HepG2 (cell line): Measurements from ENCODE around the gene TBC1D14. TPM values are rescaled to one million over a fixed set of nuclear protein-coding genes. Genes with fewer than 3 reads are reported as not detected.

Experiments used
- HNRNPUL1 ChIP-seq: fragments of 200-400 bp; formaldehyde crosslinking; IDR thresholded peaks from 2 replicates; pipeline ENCODE4 v1.6.1; 2017; ENCODE audit warnings: low read depth, mild to moderate bottlenecking, low read length, moderate library complexity
- KAT8 ChIP-seq: IDR thresholded peaks from 2 replicates; pipeline ENCODE4 v1.6.1; 2016; ENCODE audit warnings: missing genetic modification reagents, missing compliant biosample characterization
- NBN ChIP-seq: fragments of 450-650 bp; conservative IDR thresholded peaks from 2 replicates; pipeline ENCODE4 v1.6.1; 2017
- NRL ChIP-seq: sonication (generic); formaldehyde crosslinking; IDR thresholded peaks from 2 replicates; pipeline ENCODE4 v1.5.0; 2020; ENCODE audit warnings: missing genetic modification reagents, mild to moderate bottlenecking, moderate library complexity, borderline replicate concordance
- XRCC5 ChIP-seq: fragments of 200-400 bp; formaldehyde crosslinking; optimal IDR thresholded peaks from 2 replicates; pipeline ENCODE3; 2017; ENCODE audit warnings: mild to moderate bottlenecking, low read length
- ZBTB38 ChIP-seq: sonication (generic); formaldehyde crosslinking; IDR thresholded peaks from 2 replicates; pipeline ENCODE4 v1.5.1; 2020; ENCODE audit warnings: mild to moderate bottlenecking, missing genetic modification reagents
- ZNF614 ChIP-seq: IDR thresholded peaks from 2 replicates; pipeline ENCODE4 v1.6.1; 2018; ENCODE audit warnings: missing biosample characterization, missing genetic modification reagents, inconsistent platforms, borderline replicate concordance
- ZNF672 ChIP-seq: sonication (generic); formaldehyde crosslinking; IDR thresholded peaks from 2 replicates; pipeline ENCODE4 v1.8.1; 2022; ENCODE audit warnings: missing genetic modification reagents
- polyA plus RNA-seq, 8 experiments: library from polyadenylated mRNA; depleted of rRNA in 3 of 8; stranded (reverse) in 7 of 8; unstranded in 1 of 8; fragments of >200 nt; fragmentation: Illumina TruSeq in 4 of 8; extraction: Trizol in 4 of 8; gene quantifications; 2 replicates each; pipeline versions ENCODE4 v1.2.1 to v1.2.3, GENCODE V29; 2011 to 2016; ENCODE audit warnings: low read depth in 4 of 8, missing spikeins in 1 of 8, mixed read lengths in 1 of 8; ENCODE audit not compliant: insufficient read depth in 1 of 8
- total RNA-seq, 5 experiments: library from RNA; depleted of rRNA; stranded (reverse); fragments of >200 nt; fragmentation: Illumina TruSeq; extraction: Trizol; gene quantifications; 2 replicates each; pipeline ENCODE4 v1.2.3, GENCODE V29; 2016; ENCODE audit warnings: low read depth in 1 of 5
- TF ChIP-seq, protein P1 (sequence below): sonication (generic); formaldehyde crosslinking; IDR thresholded peaks from 2 replicates; pipeline ENCODE4 v1.5.0; 2020; ENCODE audit warnings: missing genetic modification reagents, mild to moderate bottlenecking, borderline replicate concordance
- TF ChIP-seq, protein P2 (sequence below): sonication (generic); formaldehyde crosslinking; IDR thresholded peaks from 2 replicates; pipeline ENCODE4 v1.4.0; 2020; ENCODE audit warnings: missing genetic modification reagents, mild to moderate bottlenecking, borderline replicate concordance
- TF ChIP-seq, protein P3 (sequence below): sonication (generic); formaldehyde crosslinking; IDR thresholded peaks from 2 replicates; pipeline ENCODE4 v1.4.0; 2020; ENCODE audit warnings: mild to moderate bottlenecking, missing genetic modification reagents

TBC1D14 gene
- total and polyA plus RNA-seq, 2 of the 13 experiments (the other 11 are each of a cell fraction or from before 2014, with no cell fraction given): 29.5 to 46.5 TPM

DNA sequence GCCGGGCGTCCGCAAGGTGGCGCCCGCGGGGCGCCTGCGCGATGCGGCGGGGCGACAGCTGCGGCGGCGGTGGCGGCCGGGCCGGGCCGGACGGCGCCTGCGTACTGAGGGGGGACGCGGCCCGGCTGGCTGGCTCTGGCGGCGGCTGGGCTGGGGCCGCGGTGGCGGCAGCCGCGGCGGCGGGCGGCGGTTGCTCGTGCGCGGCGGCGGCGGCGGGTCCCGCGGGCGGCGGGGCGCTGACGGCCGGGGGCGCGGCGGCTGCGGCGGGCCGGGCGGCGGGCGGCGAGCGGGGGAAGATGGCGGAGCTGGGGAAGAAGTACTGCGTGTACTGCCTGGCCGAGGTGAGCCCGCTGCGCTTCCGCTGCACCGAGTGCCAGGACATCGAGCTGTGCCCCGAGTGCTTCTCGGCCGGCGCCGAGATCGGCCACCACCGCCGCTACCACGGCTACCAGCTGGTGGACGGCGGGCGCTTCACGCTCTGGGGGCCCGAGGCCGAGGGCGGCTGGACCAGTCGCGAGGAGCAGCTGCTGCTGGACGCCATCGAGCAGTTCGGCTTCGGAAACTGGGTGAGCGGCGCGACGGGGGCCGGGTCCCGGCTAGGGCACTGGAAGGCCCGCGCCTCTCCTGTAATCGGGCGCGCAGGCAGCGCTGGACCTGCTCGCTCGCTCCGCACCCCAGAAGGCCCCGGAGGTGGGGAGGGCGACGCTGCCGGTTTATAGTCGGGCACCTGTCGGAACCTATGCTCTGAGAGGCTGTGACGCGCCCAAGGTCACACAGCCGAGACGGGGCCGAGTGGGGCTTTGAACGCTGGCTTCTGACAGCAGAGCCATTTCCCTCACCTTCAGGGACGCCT, 133.9 kb downstream of the TBC1D14 start, which contains the start of gene TADA2B (continued):
- TF ChIP-seq ZNF614 (CRISPR knock-in tag): peak; percentile 15; the same call in 1 of the 2 replicates
- TF ChIP-seq, protein P1, sequence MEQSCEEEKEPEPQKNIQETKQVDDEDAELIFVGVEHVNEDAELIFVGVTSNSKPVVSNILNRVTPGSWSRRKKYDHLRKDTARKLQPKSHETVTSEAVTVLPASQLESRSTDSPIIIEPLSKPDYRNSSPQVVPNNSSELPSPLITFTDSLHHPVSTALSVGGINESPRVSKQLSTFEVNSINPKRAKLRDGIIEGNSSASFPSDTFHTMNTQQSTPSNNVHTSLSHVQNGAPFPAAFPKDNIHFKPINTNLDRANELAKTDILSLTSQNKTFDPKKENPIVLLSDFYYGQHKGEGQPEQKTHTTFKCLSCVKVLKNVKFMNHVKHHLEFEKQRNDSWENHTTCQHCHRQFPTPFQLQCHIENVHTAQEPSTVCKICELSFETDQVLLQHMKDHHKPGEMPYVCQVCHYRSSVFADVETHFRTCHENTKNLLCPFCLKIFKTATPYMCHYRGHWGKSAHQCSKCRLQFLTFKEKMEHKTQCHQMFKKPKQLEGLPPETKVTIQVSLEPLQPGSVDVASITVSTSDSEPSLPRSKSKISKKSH (CRISPR knock-in tag): peak; percentile 30; the same call in 1 of the 2 replicates
- TF ChIP-seq, protein P2, sequence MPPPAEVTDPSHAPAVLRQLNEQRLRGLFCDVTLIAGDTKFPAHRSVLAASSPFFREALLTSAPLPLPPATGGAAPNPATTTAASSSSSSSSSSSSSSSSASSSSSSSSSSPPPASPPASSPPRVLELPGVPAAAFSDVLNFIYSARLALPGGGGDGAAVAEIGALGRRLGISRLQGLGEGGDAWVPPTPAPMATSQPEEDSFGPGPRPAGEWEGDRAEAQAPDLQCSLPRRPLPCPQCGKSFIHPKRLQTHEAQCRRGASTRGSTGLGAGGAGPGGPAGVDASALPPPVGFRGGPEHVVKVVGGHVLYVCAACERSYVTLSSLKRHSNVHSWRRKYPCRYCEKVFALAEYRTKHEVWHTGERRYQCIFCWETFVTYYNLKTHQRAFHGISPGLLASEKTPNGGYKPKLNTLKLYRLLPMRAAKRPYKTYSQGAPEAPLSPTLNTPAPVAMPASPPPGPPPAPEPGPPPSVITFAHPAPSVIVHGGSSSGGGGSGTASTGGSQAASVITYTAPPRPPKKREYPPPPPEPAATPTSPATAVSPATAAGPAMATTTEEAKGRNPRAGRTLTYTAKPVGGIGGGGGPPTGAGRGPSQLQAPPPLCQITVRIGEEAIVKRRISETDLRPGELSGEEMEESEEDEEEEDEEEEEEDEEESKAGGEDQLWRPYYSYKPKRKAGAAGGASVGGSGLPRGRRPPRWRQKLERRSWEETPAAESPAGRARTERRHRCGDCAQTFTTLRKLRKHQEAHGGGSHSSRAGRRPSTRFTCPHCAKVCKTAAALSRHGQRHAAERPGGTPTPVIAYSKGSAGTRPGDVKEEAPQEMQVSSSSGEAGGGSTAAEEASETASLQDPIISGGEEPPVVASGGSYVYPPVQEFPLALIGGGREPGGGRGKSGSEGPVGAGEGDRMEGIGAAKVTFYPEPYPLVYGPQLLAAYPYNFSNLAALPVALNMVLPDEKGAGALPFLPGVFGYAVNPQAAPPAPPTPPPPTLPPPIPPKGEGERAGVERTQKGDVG (CRISPR knock-in tag): 0 out of 2 replicates have a peak, but pooled peaks have one; percentile 25
- TF ChIP-seq, protein P3, sequence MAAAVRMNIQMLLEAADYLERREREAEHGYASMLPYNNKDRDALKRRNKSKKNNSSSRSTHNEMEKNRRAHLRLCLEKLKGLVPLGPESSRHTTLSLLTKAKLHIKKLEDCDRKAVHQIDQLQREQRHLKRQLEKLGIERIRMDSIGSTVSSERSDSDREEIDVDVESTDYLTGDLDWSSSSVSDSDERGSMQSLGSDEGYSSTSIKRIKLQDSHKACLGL (CRISPR knock-in tag): peak; percentile 62; the same call in 1 of the 2 replicates
- TF ChIP-seq XRCC5: no peak
- TF ChIP-seq ZNF672: no peak
- TF ChIP-seq ZBTB38 (CRISPR knock-in tag): 0 out of 2 replicates have a peak, but pooled peaks have one; percentile 23
- no peak for TF ChIP-seq KAT8 (CRISPR knock-in tag)
- no peak for TF ChIP-seq NRL (CRISPR knock-in tag)
- TF ChIP-seq HNRNPUL1: no peak
- no peak for TF ChIP-seq NBN
- TF ChIP-seq, all 625 proteins: peak for 108
